NCI-H1417 treated with DMSO at 0.1 percent for 48 hours (cell line): ENCODE data around the gene RNLS.
"Not testable (repeated sequence)": the region's sequence is repeated elsewhere in the genome, so short reads cannot be mapped to it uniquely, and the experiment has no call there.

Experiments
- DNase-seq: peaks from one replicate; lab custom pipeline; 2025; lab: John Stamatoyannopoulos, UW

Gene RNLS

GRCh38 chr10:88343761-88344484 lies 239.2 kb downstream of the RNLS start:
- no peak for DNase-seq

- DNase-seq = no peak
These were observed 240.3 kb downstream of the RNLS start for GRCh38 chr10:88342733-88343310.

DNA sequence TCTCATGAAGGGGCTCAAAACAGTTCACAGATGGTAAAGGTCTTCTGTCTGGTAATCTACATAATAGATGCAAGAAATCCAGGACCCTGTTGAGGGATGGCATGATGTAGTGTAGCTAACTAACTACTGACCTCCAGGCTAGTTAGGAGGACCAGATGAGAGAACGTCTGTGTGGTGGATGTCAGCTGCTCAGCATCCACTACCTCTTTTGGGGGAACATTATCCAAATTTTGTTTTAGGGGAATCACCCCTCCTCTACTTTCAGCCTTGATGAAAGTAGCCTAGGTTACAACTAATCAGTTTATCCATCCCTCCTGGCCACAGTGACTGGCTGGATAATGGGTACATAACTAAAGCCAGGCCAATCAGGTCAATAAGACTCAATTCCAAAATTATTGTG lies 246.0 kb downstream of the RNLS start:
- no peak for DNase-seq

- no peak for DNase-seq
These were observed 246.8 kb downstream of the RNLS start for GRCh38 chr10:88336334-88336733.

DNA sequence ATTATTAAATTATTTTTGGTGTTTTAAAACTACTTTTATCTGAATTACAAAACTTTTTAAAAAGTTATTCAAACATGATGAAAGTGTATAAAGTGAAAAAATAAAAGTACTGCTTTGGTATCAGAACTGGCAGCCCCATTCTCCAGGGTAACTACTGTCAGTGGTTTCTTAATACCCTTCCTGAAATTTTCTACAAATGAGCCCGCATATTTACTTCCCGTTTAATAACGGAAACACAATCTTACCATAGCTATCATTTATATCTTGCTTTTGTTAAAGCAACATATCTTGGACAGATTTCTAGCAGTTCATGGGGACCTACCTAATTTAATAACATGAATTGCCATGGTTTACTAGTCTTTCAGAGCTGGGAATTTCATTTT lies 249.9 kb downstream of the RNLS start:
- no peak for DNase-seq

GRCh38 chr10:88332503-88333247 lies 250.4 kb downstream of the RNLS start:
- DNase-seq = no peak

DNA sequence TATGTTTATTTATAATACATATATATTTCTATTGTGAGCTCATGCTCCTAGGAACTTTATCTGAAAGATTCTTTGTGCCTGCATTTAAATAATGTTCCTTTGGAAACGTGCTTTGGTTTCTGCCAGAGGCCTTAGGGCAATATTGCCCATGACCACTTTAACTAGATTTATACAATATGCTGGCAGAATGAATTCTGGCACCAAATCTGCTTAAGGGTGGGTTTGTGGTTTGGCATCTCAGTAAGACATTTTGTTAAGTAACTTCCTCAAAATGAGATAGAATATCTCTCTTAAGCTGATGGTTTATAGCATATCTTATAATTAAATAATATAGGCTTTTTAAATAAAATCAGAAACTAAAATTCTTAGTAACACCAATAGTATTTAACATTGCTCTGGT lies 252.9 kb downstream of the RNLS start:
- no peak for DNase-seq

GRCh38 chr10:88322324-88323063 lies 260.6 kb downstream of the RNLS start:
- no peak for DNase-seq

DNA sequence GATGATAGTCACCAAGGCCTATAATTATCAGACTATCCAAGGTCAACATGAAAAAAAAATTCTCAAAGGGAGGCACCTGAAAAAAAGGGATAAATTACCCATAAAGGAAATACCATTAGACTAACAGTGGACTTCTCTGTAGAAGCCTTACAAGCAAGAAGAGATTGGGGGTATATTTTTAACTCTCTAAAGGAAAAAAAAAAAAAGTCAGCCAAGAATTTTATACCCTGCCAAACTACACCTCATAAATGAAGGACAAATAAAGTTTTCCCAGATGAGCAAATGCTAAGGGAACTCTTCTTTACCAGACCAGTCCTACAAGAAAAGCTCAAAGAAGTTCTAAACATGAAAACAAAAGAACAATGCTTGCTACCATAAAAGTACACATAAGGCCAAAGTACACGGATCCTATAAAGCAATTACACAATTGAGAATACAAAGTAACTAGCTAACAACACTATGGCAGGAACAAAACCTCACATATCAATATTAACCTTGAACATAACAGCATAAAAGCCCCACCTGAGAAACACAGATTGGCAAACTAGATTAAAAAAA lies 263.1 kb downstream of the RNLS start:
- no peak for DNase-seq

DNA sequence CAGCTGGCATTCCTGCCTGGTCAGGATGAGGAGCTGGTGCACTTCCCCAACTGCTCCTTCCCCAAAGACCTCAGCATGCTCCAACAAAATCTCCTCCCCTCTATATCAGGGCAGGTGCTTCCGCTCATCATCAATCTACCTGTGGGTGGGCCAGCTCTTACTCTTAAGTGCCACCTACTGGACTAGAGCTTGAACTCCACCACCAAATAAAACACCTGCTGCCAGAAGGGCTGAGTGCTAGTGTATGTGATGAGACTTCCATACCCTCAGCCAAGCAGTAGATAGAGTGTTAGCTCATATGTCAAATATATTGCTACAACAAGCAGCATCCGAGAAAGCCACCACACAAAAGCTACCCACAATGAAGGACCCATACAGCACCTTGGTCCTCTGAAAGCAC lies 264.3 kb downstream of the RNLS start:
- DNase-seq = no peak

GRCh38 chr10:88317099-88317498 lies 266.0 kb downstream of the RNLS start:
- no peak for DNase-seq

GRCh38 chr10:88316292-88316861 lies 266.7 kb downstream of the RNLS start:
- no peak for DNase-seq

GRCh38 chr10:88315755-88316154 lies 267.4 kb downstream of the RNLS start:
- no peak for DNase-seq

- no peak for DNase-seq
These were observed 268.8 kb downstream of the RNLS start for GRCh38 chr10:88314362-88314761.

DNA sequence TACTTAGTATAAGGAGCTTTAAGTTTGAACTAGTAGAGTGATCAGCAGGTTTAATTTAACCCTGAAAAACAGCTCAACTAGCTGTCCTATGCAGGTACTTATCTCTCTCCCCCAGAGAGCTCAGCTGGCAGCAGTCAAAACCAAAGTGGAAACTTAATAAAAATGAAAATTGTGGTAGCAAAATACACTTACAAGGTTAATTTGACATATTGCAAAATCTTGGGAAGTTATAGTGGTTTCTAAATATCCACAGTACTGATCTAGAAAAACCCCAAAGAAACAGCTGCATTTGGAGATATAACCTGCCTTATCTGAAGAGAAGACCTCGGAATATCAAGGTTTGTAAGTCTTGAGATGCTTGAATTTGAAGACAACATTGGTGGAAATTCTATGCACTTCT lies 269.2 kb downstream of the RNLS start:
- no peak for DNase-seq

GRCh38 chr10:88312855-88313254 lies 270.3 kb downstream of the RNLS start:
- no peak for DNase-seq

DNA sequence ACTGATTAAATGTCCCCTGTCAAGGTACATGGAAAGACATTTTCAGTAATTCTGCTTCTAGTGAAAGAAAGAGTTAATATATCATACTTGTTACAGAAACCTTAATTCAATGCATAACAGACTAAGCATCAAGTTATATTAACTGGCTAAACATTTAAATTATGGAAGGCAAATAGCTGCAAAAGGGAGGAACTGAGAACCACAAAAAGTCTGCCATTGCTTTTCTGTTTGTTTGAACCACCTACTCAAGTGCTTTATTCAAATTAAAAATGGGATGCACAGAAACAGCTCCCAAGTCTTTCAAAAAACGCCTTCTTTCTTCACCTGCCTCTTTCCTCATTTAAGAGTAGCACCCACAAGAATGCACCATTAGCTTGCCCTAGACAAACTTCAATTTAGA lies 271.9 kb downstream of the RNLS start:
- DNase-seq = no peak

DNA sequence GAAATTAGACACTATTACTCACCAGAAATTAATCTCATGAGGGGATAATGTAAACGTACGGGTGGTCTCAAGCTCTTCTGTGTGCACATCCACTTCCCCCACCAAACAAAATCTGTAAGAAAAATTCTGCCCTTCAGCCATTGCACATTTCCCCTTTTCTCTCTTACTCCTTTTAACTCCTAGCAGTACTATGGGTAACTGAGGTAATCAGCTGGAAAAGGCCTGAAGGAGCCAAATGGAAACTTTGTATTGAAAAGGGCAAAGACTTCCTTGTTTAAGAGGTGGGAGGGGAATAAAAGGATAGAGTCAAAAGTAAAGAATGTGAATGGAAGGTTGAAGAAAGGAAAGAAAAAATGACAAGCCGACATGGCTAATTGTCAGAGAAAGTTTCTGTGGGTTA lies 273.8 kb downstream of the RNLS start:
- DNase-seq = no peak

GRCh38 chr10:88308361-88308760 lies 274.8 kb downstream of the RNLS start:
- DNase-seq = not testable (repeated sequence)

DNA sequence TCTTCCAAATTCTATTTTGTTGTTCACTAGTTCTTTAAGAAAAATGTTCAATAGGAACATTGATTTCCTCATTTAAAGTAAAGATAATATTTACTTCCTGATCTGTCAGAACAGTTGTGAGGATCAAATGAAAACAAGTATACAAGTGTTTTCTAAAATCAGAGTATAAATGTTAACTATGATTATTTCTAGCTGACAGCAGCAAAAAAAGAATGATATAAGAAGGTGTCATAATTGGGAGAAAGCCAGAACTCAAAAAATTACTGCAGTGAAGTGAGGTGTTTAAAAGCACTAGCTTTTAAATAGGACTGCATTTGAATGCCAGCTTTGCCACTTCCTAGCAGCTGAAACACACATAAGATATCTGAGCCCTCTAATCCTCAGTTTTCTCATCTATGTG lies 283.3 kb downstream of the RNLS start:
- DNase-seq = no peak

DNA sequence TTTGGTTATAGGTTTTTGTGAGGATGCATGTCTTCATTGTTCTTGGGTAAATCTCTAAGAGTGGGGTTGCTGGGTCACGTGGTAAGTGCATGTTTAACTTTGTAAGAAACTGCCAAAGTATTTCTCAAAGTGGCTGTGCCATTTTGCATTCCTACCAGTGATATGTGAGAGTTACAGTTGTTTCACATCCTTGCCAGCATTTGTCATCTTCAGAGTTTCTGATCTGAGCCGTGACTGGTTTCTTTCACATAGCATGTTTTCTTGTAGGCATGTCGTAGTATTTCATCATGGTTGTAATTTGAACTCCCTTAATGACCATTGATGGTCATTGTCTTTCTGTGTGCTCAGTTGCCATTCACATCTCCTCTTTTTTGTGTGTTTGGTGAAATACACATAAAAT lies 286.0 kb downstream of the RNLS start:
- DNase-seq = no peak

DNA sequence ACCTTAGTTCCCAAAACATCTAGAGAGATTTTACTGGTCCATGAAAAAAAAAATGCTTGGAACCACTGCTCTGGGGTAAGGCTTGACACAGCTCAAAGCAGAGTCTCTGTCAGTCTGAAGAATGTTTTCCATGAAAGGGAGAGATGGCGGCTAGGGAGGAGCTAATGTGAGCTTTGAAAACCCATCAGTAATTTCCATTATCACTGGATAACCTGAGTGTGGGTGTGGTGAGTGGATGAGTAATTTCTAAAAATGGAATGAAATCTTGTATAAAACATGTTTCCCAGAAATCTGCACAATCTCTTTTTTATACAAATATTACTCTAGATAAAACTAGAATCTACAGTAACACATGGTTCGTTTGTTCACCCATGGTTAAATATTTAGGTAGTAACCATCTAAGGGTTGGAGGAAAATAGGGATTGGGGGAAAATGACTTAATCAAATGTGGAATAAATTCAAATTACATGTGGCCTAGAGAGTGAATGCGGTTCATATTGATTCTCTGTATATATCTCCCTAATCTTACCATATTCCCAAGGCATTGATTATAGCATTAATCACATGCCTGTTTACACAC lies 289.4 kb downstream of the RNLS start:
- no peak for DNase-seq
